ENCODE data around the gene DNER. TPM values are rescaled to one million over a fixed set of nuclear protein-coding genes. Genes with fewer than 3 reads are reported as not detected.

The DNER gene
- total and polyA plus RNA-seq, 2 donors (not counting 3 experiments of a cell fraction or from before 2014, with no cell fraction given) = 0.01 TPM; not detected in 1

DNA sequence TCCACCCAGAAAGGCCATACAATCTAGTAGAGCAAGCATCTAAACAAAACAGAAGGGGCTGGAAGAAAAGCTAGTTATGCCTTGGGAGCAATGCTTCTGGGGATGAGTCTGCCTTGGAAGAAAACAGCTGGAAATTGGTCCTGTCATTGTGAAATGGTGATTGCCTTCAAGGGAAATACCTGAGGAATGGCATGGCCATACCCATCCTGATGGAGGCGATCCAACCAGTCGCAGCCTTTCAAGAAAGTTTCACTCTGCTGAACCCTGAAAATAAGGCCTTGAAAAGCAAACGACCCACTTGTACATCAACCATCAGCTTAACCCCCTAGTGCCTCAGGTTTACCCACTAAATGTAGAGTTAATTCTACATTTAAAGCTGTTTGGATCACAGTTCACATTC is 370.7 kb downstream of the DNER start:
- H3K36me3 ChIP-seq (ENCODE audit: control insufficient read depth in 2 of 2, extremely low read depth in 1 of 2, insufficient read depth in 2 of 2, low read length in 2 of 2) = no peaks in the 10 kb centered on the region
- H3K79me2 ChIP-seq (ENCODE audit: control insufficient read depth, insufficient read depth, low read length) = no peaks in the 10 kb centered on the region
- no peak overlapping the region for H3K4me2 ChIP-seq (ENCODE audit: insufficient read depth, low read length)
- no peaks in the 10 kb centered on the region for H4K20me1 ChIP-seq (replicated peaks; ENCODE audit: control insufficient read depth, extremely low read depth, insufficient read depth, low read length)
- H3K4me1 ChIP-seq (ENCODE audit: control insufficient read depth, extremely low read depth, insufficient read depth, low read length) = no peaks in the 10 kb centered on the region
- H3K9me1 ChIP-seq (replicated peaks; ENCODE audit: control insufficient read depth, extremely low read depth, insufficient read depth, low read length) = no peaks in the 10 kb centered on the region
- no TSS peak for BruUV-seq (replicated peaks)
- ChIA-PET POLR2A (no interaction called here), CTCF (no interaction called here)
- no peak overlapping the region for H3K9ac ChIP-seq (replicated peaks; ENCODE audit: extremely low read depth, insufficient read depth, low read length)
- peaks cover 1% of the 10 kb centered on the region for H3K9me3 ChIP-seq (replicated peaks; ENCODE audit: control insufficient read depth, insufficient read depth, low read length)
- H3K27ac ChIP-seq (ENCODE audit: insufficient read depth, low read depth, low read length) = no peak overlapping the region
- FAIRE-seq (no peak), DNase-seq (ENCODE audit: low read depth, low spot score) (no peak)
- intact Hi-C loops (cut with micrococcal nuclease) = no loop called here
- no peaks in the 10 kb centered on the region for H3K27me3 ChIP-seq (ENCODE audit: control insufficient read depth in 2 of 2, insufficient read depth in 2 of 2, low read length in 2 of 2)
- no peak overlapping the region for H2AFZ ChIP-seq (ENCODE audit: low read depth, low read length)
- dilution Hi-C loops (cut with MboI; ENCODE audit: extremely low pct_ligation_motif_present, low sequenced_read_pairs) = no loop called here
- no peak overlapping the region for H3K4me3 ChIP-seq (replicated peaks in 1 of 3; ENCODE audit: insufficient read depth in 1 of 3, low read depth in 1 of 3, low read length in 3 of 3)
- no peak for TF ChIP-seq POLR2A (IDR thresholded peaks at IDR 0.05; ENCODE audit: low read depth, low read length)
- TF ChIP-seq EZH2 (IDR thresholded peaks at IDR 0.05; ENCODE audit: borderline replicate concordance, low read depth, low read length, severe bottlenecking) = no peak

DNA sequence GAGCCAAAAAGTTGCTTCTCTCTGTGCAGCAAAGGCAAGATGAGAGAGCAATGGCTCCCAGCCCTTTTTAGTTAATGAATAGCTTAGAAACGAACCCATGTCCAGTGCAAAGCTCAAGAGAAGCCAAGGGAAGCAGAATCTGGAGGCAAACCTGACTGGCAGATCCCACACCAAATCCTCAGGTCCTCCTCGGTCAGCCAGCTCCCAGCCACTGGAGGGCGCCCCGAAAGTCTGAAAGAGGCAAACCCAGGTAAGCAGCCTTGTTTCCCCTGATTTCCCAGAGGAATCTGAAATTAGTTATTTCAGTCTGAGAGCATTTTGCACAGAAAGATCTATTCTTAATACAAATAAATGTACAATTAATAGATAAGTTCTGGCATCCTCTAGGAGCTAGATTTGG is 372.0 kb downstream of the DNER start:
- Histone ChIP-seq H3K4me1 (ENCODE audit: control insufficient read depth, extremely low read depth, insufficient read depth, low read length) (no peaks in the 10 kb centered on the region), H3K4me2 (ENCODE audit: insufficient read depth, low read length) (no peak overlapping the region), H3K9me3 (replicated peaks; ENCODE audit: control insufficient read depth, insufficient read depth, low read length) (peaks cover 1% of the 10 kb centered on the region), H3K9me1 (replicated peaks; ENCODE audit: control insufficient read depth, extremely low read depth, insufficient read depth, low read length) (no peaks in the 10 kb centered on the region), H3K9ac (replicated peaks; ENCODE audit: extremely low read depth, insufficient read depth, low read length) (no peak overlapping the region), H3K27ac (ENCODE audit: insufficient read depth, low read depth, low read length) (no peak overlapping the region), H3K79me2 (ENCODE audit: control insufficient read depth, insufficient read depth, low read length) (no peaks in the 10 kb centered on the region), H3K4me3 (replicated peaks in 1 of 3; ENCODE audit: insufficient read depth in 1 of 3, low read depth in 1 of 3, low read length in 3 of 3) (no peak overlapping the region), H4K20me1 (replicated peaks; ENCODE audit: control insufficient read depth, extremely low read depth, insufficient read depth, low read length) (no peaks in the 10 kb centered on the region), H3K27me3 (ENCODE audit: control insufficient read depth in 2 of 2, insufficient read depth in 2 of 2, low read length in 2 of 2) (no peaks in the 10 kb centered on the region), H3K36me3 (ENCODE audit: control insufficient read depth in 2 of 2, extremely low read depth in 1 of 2, insufficient read depth in 2 of 2, low read length in 2 of 2) (no peaks in the 10 kb centered on the region), H2AFZ (ENCODE audit: low read depth, low read length) (no peak overlapping the region)
- dilution Hi-C loops (cut with MboI; ENCODE audit: extremely low pct_ligation_motif_present, low sequenced_read_pairs) (no loop called here), intact Hi-C loops (cut with micrococcal nuclease) (no loop called here)
- CTCF ChIA-PET = no interaction called here
- no TSS peak for BruUV-seq (replicated peaks)
- TF ChIP-seq, protein P1, sequence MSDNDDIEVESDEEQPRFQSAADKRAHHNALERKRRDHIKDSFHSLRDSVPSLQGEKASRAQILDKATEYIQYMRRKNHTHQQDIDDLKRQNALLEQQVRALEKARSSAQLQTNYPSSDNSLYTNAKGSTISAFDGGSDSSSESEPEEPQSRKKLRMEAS (IDR thresholded peaks at IDR 0.05; ENCODE audit: insufficient read depth, insufficient read length) = no peak
- no peak for TF ChIP-seq MYC (IDR thresholded peaks at IDR 0.05; ENCODE audit: low read depth, low read length)
- no peak for TF ChIP-seq EZH2 (IDR thresholded peaks at IDR 0.05; ENCODE audit: borderline replicate concordance, low read depth, low read length, severe bottlenecking)
- TF ChIP-seq POLR2A (IDR thresholded peaks at IDR 0.05; ENCODE audit: low read depth, low read length) = no peak
- no peak for TF ChIP-seq JUN (IDR thresholded peaks at IDR 0.05; ENCODE audit: borderline replicate concordance, insufficient read depth, insufficient read length, low read depth)
- TF ChIP-seq, protein P2, sequence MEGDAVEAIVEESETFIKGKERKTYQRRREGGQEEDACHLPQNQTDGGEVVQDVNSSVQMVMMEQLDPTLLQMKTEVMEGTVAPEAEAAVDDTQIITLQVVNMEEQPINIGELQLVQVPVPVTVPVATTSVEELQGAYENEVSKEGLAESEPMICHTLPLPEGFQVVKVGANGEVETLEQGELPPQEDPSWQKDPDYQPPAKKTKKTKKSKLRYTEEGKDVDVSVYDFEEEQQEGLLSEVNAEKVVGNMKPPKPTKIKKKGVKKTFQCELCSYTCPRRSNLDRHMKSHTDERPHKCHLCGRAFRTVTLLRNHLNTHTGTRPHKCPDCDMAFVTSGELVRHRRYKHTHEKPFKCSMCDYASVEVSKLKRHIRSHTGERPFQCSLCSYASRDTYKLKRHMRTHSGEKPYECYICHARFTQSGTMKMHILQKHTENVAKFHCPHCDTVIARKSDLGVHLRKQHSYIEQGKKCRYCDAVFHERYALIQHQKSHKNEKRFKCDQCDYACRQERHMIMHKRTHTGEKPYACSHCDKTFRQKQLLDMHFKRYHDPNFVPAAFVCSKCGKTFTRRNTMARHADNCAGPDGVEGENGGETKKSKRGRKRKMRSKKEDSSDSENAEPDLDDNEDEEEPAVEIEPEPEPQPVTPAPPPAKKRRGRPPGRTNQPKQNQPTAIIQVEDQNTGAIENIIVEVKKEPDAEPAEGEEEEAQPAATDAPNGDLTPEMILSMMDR (IDR thresholded peaks at IDR 0.05; ENCODE audit: extremely low read depth in 1 of 2, insufficient read depth in 1 of 2, low read depth in 1 of 2, low read length in 2 of 2) = no peak
- TF ChIP-seq FOS (IDR thresholded peaks at IDR 0.05; ENCODE audit: borderline replicate concordance, insufficient read depth, low read length) = no peak
- no peak for TF ChIP-seq POLR2AphosphoS5 (IDR thresholded peaks at IDR 0.05; ENCODE audit: insufficient read depth, low read depth, low read length)
- TF ChIP-seq GATA2 (IDR thresholded peaks at IDR 0.05; ENCODE audit: insufficient read depth, insufficient read length, low read depth, low read length) = no peak
- POLR2A ChIA-PET = no interaction called here
- FAIRE-seq = no peak
- DNase-seq (ENCODE audit: low read depth, low spot score) = no peak
